GM19395 (cell line): Measurements from ENCODE around the gene CDC14A.

Experiments
- ATAC-seq: cut with Tn5 transposase; IDR thresholded peaks from one replicate; pipeline ENCODE4 v1.9.1; 2021; ENCODE audit warnings: mild to moderate bottlenecking, moderate library complexity; ENCODE audit not compliant: unreplicated experiment

CDC14A gene

DNA sequence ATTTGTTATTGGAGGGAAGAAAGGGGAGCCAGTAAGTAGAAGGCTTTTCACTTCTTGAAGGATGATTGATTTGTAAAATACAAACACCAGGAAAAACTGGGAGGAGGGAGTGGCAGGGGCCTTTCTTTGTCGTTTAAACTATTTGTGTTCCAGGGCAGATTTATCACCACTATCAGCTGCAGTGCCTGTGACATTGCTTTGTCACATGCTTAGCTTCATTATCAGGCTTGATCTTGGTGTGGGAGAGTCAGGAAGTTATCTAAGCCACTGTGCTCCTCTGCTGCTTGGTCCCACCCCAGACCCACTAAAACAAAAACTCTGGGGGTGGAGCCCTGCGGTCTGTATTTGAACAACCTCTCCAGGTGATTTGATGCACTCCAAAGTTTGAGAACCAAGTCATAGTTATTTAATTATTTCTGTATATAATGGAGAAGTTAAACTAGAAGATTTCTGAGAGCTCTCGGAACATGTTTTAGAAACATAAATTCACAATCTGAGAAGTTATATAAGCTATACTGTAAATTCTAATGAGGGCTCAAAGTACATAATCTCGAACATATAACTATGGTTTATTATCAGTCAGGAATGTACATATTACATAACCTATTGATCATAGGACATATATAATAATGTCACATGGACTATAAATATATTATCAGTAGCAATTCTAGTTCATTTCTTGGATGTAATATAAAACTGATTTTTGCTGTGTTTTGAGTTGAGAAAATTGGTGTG lies 87.9 kb downstream of the CDC14A start:
- ATAC-seq: peak; percentile 39

DNA sequence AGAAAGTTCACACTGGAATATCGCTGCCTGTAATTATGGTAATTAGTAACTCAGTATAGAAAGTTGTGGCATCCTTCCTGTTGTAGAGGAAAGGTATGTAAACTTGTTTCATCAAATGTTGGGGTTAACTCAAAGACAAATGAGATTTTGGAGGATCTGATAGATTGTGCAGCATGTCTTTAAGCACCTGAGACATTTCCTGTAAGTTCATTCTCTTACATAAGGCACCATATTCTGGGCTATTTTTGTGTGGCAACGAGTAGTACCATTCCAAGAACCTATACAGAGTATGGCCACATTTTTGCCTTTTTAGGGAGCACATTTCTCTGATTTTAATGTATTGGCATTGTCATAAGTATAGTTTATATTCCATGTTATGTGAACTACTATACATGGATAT lies 88.8 kb downstream of the CDC14A start:
- no peak for ATAC-seq

DNA sequence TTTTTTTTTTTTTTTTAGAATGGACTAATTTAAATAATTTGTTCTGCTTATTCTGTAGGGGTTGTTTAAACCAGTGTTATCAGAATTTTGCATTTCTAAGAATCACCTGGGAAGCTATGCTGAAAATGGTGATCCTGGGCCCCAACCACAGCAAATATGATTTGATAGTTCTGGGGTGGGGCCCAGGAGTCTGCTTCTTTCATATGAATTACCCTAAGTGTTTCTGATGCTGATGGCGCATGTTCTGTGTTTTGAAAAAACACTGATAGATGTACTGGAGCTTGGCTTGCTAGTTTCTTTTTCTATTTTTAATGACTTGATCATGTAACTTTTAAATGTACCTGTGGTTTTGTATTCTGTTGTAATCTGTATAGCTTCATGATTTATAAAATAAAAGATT lies 89.3 kb downstream of the CDC14A start:
- no peak for ATAC-seq

DNA sequence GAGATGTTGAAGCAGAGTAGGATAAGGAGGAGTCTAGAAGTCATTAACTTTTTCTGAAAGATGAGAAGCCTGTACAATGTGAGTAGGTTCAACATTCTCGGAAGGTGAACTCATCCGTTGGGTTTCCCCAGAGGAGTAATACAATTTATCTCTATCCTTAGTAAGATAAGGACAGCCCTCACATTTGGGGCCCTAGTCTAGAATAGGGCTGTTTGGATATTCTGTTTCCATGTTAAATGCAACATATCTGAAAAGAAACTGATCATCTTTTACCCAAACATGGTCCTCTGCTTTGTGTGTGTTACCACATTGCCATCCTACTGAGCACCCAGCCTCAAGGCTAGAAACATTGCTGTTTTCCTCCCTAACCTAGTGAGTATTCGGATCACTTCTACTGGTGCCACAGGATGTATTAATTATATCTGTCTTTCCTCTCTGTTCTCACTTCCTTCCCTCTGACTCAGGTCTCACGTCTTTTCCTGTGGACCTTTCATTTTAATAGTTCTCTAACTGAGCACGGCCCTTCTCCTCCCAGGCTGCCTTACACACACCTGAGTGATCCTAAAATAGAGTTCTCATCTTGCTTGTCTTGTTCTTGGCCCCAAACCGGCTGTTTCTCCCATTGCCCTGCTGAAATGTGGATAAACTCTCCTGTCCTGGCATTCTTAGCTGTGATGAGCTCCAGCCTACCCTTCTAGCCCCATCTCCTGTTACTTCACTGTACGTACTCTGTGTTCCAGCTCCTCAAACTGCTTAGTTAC lies 91.7 kb downstream of the CDC14A start:
- ATAC-seq: peak; percentile 88

DNA sequence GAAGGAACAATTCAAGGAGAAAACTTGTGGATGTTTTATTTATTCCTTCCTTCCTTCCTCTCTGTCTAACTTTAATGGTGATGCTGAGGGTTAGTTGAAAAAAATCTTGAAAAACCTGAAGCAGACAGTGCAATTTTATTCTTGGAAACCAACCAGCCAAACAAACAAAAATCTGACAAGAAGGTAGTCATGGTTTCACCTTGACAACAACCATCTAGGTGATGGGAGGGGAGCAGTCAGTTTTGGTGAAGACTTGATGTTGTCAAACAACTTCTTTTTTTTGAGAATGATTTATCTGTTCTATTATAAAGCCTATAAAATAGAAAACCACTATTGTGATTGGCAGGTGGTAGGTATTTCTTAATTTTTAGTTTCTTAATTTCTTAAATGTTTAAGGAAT lies 93.3 kb downstream of the CDC14A start:
- ATAC-seq: no peak

DNA sequence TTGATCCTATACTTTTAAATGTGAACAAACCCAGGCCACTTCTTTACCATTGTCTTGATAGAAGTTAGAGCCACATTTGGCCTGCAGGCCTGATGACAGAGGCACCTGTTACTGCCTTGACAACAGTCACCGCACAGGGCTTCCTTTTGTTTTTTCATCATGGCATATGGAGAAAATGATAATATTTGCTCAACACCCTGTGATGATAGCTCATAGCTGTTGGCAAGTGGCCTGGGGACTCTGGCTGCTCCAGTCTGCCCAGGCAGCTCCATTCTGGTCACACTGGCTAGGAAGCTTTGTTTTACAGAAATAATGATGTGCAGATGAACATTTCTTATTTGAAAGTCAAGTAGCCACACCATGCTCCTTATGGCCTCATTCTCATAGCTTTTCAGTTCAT lies 96.1 kb downstream of the CDC14A start:
- no peak for ATAC-seq

DNA sequence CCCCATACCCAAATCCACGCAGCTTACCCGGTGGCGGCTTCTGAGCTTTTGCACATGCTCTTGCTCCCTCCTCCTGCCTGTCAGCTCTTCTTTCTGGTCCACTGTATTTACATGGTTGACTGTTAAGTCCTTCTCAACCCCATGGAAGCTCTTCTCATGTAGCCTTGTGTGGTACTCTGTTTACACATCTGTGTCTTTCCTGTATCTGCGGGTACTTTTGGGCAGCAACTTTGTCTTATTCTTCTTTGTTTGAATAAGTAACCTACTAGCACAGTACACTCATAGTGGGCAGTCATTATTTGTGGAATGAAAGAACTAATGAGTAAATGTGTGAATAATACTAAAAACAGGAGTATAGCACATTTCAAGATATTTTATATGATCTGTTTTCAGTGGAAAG lies 97.2 kb downstream of the CDC14A start:
- ATAC-seq: peak; percentile 69

DNA sequence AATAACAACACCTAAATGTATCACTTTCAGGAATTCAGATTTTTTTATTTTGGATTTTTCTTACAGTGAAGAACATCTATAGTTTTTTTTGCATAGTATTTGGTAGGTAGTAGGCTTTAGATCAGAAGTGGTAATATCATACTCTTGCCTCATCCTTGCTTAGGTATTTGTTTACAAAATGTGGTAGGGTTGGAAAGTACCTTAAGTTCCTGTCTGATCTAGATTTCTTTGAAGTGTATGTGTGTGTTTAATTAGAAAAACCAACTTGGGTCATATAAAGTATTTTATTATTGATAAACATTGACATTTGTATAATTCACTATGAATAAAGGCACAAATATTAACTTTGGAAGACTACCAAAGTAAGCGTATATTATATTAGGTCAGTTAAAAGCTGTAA lies 100.3 kb downstream of the CDC14A start:
- ATAC-seq: no peak

DNA sequence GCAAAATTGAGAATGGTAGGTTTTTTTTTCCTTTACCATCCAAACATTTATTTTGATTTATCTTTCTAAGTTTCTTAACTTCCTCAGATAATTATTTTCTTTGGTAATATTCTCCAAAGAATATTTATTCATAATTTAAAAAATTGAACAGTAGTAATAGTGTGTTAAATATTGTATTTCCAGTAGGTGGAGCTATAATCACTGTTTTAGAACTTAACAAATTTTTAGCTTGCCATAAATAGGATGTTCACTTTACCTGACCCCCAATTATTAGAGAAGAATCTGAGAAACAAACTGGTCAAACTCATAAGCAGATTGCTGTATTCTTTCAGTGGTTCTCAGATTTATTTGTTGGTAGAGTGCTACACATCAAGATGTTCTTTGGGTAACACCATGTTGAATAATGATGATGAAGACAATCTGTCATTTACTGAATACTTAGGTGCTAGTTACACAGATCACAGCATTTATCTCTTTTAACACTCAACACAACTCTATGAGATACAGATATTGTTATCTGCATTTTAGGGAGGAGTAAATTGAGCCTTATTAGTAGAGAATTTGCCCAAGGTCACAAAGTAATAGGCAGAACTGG lies 103.3 kb downstream of the CDC14A start:
- no peak for ATAC-seq

DNA sequence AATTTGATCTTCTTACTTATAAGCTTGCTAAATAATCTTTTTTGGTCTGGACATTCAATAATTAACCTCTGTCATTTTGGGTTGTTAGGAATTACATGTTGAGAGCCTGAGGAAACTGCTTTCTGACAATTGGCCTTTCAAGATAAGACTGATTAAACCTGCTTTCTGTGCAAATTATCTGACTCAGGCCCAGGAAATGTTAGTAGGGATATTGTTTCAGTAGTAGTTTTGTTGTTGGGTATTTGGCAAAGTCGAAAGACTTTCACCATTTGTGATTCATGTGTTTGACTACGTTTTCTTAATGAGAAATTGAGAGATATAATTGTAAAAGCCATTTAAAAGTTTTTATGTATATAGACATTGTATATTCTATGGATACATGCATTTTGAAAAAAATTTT lies 104.6 kb downstream of the CDC14A start:
- no peak for ATAC-seq

DNA sequence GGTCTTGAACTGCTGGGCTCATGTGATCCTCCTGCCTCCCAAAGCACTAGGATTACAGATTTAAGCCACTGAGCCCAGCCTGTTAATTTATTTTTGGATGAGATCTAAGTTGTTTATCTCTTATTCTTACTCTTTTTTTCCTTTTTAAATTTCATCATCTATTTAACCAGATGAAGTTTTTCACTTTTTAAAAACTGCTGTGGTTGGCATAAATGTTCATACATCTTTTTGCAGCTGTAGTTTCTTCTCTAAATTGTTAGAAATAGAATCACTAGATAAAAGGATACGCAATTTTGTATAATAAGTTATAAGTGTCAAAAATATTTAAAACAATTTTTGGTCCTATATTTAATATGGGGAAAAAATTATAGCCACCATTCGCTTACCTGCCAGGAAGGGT lies 105.4 kb downstream of the CDC14A start:
- ATAC-seq: no peak

DNA sequence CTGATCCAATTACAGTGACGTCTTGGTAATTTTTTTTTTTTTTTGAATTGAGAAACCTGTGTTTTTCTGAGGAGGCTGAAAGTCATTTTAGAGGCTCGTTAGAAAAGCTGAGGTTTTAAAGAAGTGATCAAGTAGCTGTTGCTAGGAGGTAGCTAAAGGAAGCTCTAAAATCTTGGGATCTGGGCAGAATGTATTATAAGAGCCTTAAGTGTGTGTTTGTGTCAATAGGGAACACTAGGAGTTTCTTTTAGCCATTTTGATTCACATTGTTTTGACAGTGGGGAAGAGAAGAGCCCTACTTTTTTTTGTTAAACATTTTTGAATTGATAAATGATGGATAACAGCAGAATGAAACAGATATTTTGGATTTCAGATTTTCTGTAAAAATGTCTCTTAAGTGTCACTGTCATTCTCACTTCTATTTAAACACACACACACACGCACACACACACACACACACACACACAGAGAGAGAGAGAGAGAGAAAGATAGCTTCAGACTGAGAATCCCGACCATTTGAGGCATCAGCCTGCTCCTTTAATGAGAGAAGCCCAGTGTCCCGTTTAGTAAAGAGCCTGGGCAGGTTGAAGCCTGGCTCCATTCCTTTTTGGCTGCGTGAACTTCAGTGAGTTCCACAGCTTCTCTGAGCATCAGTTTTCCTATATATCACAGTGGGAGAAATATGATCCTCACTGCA lies 106.5 kb downstream of the CDC14A start:
- ATAC-seq: no peak

DNA sequence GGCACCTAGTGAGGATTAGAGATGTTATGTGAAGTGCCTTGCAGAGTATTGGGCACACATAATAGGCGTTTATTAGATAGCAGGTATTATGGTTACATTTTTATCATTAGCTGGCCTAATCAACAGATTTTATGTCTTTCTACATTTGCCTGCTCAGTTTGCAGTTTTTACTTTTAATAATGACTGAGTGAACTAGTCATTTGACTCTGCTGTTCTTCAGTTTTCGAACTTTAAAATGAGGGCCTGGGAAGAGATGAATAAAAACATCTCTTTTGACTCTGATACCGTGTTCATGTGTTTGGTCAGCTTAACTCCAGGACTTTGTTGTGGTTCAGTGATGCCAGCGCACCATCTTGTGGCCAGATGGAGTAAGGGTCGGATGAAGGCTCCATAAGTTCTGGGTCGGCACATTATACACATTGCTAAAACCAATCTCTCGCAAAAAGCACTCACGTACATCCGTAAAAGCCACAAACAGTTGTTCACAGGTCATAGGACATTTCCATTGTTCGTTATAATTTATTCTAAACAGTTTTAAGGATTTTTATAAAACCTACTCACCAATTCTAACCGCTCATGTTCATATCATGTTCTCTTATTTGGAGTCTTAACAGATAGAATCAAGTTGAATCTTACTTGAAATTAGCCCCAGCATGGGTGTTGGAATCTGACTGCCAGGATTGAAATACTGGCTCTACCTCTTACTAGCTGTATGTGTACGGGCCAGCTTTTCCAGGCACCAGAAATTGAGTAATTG lies 107.2 kb downstream of the CDC14A start:
- peak; percentile 86 for ATAC-seq

DNA sequence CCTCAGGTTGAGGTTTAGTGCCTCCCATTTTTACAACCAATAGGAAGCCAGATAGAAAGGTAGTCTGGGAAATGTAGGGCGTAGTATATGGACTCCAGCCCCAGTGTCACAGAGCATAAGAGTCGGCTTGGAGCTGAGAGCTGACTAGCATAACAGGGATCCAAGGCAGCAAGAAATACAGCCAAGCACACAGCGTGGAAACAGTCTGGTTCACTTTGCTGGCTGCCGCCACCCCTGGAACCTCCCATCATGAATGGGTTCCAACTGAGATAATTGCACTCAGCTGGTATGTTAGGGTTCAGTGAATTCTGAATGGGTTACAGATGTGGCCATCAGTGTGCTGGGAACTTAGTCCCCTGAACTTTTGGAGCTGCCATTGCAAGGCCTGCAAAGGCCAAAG lies 108.9 kb downstream of the CDC14A start:
- ATAC-seq: no peak

DNA sequence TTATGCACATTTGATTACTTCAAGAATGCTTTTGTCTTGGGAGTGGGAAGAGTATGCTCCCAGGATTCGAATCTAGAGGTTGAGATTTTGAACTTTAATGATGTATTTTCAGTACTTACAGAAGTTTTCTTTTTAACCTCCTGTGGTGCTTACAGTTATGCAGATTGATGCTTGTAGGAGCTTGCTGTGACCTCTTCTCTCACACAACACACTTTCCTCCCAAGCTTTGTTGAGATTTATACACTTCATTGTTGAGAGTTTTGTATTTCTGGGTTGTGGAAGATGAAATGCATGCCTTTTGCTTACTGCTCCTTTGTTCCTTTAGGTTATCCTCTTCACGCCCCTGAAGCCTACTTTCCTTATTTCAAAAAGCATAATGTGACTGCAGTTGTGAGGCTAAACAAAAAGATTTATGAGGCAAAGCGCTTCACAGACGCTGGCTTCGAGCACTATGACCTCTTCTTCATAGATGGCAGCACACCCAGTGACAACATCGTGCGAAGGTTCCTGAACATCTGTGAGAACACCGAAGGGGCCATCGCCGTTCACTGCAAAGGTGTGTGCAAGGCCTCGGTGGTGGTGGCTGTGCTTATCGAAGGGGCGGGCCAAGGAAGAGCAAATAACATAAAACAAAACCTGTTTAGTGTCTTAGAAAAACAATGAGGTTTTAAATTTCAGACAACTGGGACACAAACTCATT lies 110.2 kb downstream of the CDC14A start:
- no peak for ATAC-seq

DNA sequence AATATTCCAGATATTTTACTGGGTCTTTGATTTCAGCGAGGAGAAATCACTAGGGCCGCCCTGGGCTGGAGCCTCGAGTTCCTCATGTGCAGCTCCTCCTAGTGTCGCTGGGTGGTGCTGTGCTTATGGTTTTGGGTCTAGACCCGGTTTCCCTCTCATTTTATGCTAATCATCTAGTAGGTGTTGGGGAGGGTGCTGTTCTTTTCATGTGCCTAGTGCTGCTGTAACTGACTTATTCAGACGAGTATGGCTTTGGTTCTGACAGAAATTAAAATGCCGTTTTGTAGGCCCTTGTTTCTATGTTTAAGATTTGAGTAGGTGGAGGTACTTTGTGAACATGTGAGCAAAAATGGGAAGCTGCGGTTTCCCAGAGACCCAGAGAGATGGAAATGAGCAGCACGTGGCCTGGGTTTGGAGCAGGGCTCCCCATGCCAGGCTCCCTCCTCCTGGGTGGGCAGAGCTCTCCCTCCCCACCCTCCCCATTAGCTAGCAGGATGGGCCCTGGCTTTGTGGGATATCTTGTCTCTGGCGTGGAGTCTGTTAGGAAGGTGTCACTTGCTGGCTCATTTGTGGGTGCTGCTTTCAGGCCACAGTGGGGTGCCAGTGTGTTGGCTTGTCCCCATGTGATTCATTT lies 111.6 kb downstream of the CDC14A start:
- ATAC-seq: peak; percentile 94

DNA sequence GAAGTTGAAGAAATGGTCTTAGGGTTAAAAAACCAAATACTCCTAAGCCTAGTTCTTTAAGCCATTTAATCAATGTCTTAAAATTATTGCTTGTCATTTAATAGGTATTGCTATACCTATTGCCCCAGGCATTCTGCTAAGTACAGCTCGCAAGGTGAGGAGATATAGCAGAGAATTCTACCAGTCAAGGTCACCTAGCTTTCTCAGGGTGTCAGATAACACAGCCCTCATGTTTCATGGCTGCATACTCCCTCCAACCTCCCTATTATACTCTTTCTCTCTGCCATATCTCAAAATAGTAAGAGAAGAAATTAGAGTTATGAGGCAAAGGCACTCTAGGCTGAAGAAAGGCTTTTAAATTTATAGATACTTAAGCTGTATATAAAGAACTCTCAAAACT lies 117.3 kb downstream of the CDC14A start:
- no peak for ATAC-seq

DNA sequence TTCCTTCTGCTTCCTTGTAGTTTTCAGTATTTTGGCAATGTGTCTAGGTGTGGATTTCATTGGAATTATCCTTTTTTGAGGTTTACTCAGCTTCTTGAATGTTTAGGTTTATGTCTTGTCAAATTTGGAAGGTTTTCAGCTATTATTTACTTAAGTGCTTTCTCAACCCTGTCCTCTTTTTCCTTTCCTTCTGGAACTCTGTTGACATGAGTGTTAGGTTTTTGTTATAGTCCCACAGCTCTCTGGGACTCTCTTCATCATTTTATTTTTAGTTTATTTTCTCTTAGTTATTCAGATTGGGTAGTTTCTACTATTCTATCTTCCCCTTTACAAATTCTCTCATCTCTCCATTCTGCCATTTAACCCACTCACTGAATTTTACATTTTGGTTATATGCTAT lies 122.5 kb downstream of the CDC14A start:
- no peak for ATAC-seq

DNA sequence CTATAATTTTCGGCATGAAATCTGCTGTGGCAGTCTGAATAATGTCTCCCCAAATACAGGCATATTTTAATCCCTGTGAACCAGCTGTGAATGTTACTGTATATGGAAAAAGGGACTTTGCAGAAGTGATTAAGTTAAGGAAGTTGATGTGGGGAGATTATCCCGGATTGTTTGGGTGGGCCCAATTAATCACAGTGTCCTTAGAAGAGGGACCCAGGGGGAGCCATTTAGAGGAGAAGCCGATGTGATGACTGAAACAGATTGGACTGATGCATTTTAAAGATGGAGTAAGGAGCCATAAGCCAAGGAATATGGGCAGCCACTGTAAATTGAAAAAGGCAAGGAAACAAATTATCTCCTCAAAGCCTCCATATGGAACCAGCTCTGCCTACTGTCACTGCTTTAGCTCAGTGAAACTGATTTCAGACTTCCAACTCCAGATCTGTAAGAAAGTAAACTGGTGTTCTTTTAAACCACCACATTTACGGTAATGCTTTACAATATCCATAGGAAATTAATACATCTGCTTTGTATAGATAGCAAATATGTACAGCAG lies 124.5 kb downstream of the CDC14A start:
- no peak for ATAC-seq
